ENCODE data around the gene CAMTA1.

CAMTA1 gene

GRCh38 chr1:6873298-6874015 lies 88.2 kb downstream of the CAMTA1 start:
- no peak for DNase-seq (ENCODE audit: low read depth)

GRCh38 chr1:6874298-6874697 lies 89.0 kb downstream of the CAMTA1 start:
- no peak for DNase-seq (ENCODE audit: low read depth)

GRCh38 chr1:6880951-6881690 lies 95.9 kb downstream of the CAMTA1 start:
- no peak for DNase-seq (ENCODE audit: low read depth)

GRCh38 chr1:6882414-6882813 lies 97.2 kb downstream of the CAMTA1 start:
- no peak for DNase-seq (ENCODE audit: low read depth)

GRCh38 chr1:6884652-6885153 lies 99.4 kb downstream of the CAMTA1 start:
- DNase-seq (ENCODE audit: low read depth), result no peak

GRCh38 chr1:6885426-6885825 lies 100.2 kb downstream of the CAMTA1 start:
- DNase-seq (ENCODE audit: low read depth), result no peak

GRCh38 chr1:6886523-6886922 lies 101.3 kb downstream of the CAMTA1 start:
- no peak for DNase-seq (ENCODE audit: low read depth)

- DNase-seq (ENCODE audit: low read depth), result no peak
These were observed 103.0 kb downstream of the CAMTA1 start for GRCh38 chr1:6888268-6888667.

- no peak for DNase-seq (ENCODE audit: low read depth)
These were observed 103.6 kb downstream of the CAMTA1 start for GRCh38 chr1:6888870-6889269.

- DNase-seq (ENCODE audit: low read depth), result no peak
These were observed 104.7 kb downstream of the CAMTA1 start for GRCh38 chr1:6889875-6890480.

GRCh38 chr1:6890686-6891085 lies 105.4 kb downstream of the CAMTA1 start:
- no peak for DNase-seq (ENCODE audit: low read depth)

GRCh38 chr1:6891781-6892579 lies 106.7 kb downstream of the CAMTA1 start:
- no peak for DNase-seq (ENCODE audit: low read depth)

GRCh38 chr1:6893388-6893787 lies 108.1 kb downstream of the CAMTA1 start:
- no peak for DNase-seq (ENCODE audit: low read depth)

- DNase-seq (ENCODE audit: low read depth), result no peak
These were observed 111.9 kb downstream of the CAMTA1 start for GRCh38 chr1:6897138-6897537.

- DNase-seq (ENCODE audit: low read depth), result no peak
These were observed 113.8 kb downstream of the CAMTA1 start for GRCh38 chr1:6898974-6899539.

GRCh38 chr1:6899621-6900020 lies 114.4 kb downstream of the CAMTA1 start:
- DNase-seq (ENCODE audit: low read depth), result no peak

- DNase-seq (ENCODE audit: low read depth), result no peak
These were observed 116.9 kb downstream of the CAMTA1 start for GRCh38 chr1:6902153-6902552.

- DNase-seq (ENCODE audit: low read depth), result no peak
These were observed 119.4 kb downstream of the CAMTA1 start for GRCh38 chr1:6904476-6905170.

- DNase-seq (ENCODE audit: low read depth), result no peak
These were observed 120.1 kb downstream of the CAMTA1 start for GRCh38 chr1:6905331-6905730.

- DNase-seq (ENCODE audit: low read depth), result no peak
These were observed 120.5 kb downstream of the CAMTA1 start for GRCh38 chr1:6905790-6906189.

GRCh38 chr1:6906783-6907182 lies 121.5 kb downstream of the CAMTA1 start:
- DNase-seq (ENCODE audit: low read depth), result no peak
